Calu3 (cell line): ENCODE results near the gene ARMC12. TPM values are rescaled to one million over a fixed set of nuclear protein-coding genes. Genes with fewer than 3 reads are reported as not detected.

Experiments used
- BruUV-seq: library from RNA; stranded (reverse); fragments of 400-500 nt; replicated peaks from 2 replicates; lab custom pipeline; 2021; lab: Mats Ljungman, UMichigan
- CTCF ChIA-PET: fragments of 300-600 bp; sonication (Branson Sonifier 250); formaldehyde crosslinking; loops from one replicate; lab custom pipeline; 2022; ENCODE audit warnings: antibody characterized with exemption; lab: Charles Lee
- DNase-seq: peaks from one replicate; pipeline ENCODE4 v3.0.0; 2022
- H3K27ac Mint-ChIP-seq: one replicate; pipeline ENCODE4 v1.8.0; 2022; ENCODE audit warnings: mixed read lengths; ENCODE audit not compliant: unreplicated experiment
- H3K27me3 Mint-ChIP-seq: one replicate; pipeline ENCODE4 v1.8.0; 2022; ENCODE audit warnings: mixed read lengths; ENCODE audit not compliant: unreplicated experiment
- H3K36me3 Mint-ChIP-seq: one replicate; pipeline ENCODE4 v1.8.0; 2022; ENCODE audit warnings: mild to moderate bottlenecking, moderate library complexity, mixed read lengths; ENCODE audit not compliant: insufficient read depth, unreplicated experiment
- H3K4me1 Mint-ChIP-seq: one replicate; pipeline ENCODE4 v1.8.0; 2022; ENCODE audit warnings: mild to moderate bottlenecking, low read depth, mixed read lengths; ENCODE audit not compliant: unreplicated experiment
- H3K4me3 Mint-ChIP-seq: one replicate; pipeline ENCODE4 v1.8.0; 2022; ENCODE audit warnings: mild to moderate bottlenecking, low read depth, moderate library complexity, mixed read lengths; ENCODE audit not compliant: unreplicated experiment
- H3K9me3 Mint-ChIP-seq: one replicate; pipeline ENCODE4 v1.8.0; 2022; ENCODE audit warnings: low read depth, mixed read lengths; ENCODE audit not compliant: unreplicated experiment
- intact Hi-C: fragments of 100-400 bp; cut with micrococcal nuclease; formaldehyde crosslinking; loops from one replicate; pipeline ENCODE4 v1.10.0; 2022; ENCODE audit not compliant: unreplicated experiment
- total RNA-seq: library from RNA; stranded (reverse); gene quantifications from 2 replicates; pipeline ENCODE4 v1.2.3, GENCODE V29; 2022
- TF ChIP-seq, protein P1 (sequence below): fragments of 200-600 bp; IDR thresholded peaks from one replicate; pipeline ENCODE4 v1.8.0; 2022; ENCODE audit warnings: antibody characterized with exemption; ENCODE audit not compliant: unreplicated experiment

Gene ARMC12
- total RNA-seq, 1 experiment from 2014 or later, result not detected

DNA sequence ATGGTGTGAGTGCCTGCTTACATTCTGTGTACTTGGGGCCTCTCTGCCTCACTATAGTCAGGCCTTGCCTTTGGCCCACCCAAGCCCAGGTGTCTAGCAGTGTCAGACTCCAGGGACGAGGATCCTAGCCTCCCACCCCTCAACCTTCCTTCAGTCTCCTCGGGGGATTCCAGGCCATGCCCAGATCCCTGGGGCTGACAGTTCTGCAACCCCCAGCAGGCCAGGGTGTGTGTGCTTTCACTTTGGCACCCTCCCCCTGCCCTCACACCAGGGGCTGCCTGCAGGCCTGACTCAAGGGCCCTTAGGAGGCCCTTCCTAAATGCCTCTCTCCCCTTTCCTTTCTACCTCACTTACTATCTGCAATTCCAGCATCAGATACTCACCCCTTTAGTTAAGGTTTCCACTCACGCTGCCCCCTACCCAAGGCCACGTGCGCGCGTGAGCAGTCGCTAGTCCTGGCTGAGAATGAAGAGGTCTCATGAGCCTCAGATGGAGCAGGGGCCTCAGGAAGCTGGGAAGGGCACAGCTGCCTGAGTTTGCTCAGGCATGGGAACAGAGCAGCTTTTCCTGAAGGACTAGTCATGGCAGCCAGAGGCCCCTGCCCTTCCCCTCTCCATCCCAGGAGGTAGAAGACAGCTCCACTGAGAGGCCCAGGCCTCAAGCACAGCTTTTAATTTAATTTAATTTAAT is 61.1 kb downstream of the ARMC12 start:
- no peak for DNase-seq
- no peak overlapping the region for H3K4me3 Mint-ChIP-seq
- intact Hi-C loops, result no loop called here
- no TSS peak for BruUV-seq
- H3K36me3 Mint-ChIP-seq, result no peaks in the 10 kb centered on the region
- TF ChIP-seq, protein P1, sequence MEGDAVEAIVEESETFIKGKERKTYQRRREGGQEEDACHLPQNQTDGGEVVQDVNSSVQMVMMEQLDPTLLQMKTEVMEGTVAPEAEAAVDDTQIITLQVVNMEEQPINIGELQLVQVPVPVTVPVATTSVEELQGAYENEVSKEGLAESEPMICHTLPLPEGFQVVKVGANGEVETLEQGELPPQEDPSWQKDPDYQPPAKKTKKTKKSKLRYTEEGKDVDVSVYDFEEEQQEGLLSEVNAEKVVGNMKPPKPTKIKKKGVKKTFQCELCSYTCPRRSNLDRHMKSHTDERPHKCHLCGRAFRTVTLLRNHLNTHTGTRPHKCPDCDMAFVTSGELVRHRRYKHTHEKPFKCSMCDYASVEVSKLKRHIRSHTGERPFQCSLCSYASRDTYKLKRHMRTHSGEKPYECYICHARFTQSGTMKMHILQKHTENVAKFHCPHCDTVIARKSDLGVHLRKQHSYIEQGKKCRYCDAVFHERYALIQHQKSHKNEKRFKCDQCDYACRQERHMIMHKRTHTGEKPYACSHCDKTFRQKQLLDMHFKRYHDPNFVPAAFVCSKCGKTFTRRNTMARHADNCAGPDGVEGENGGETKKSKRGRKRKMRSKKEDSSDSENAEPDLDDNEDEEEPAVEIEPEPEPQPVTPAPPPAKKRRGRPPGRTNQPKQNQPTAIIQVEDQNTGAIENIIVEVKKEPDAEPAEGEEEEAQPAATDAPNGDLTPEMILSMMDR, result no peak
- no peaks in the 10 kb centered on the region for H3K4me1 Mint-ChIP-seq
- H3K27ac Mint-ChIP-seq, result no peak overlapping the region
- H3K9me3 Mint-ChIP-seq, result no peaks in the 10 kb centered on the region
- peaks cover 14% of the 10 kb centered on the region for H3K27me3 Mint-ChIP-seq
- CTCF ChIA-PET, result interaction anchor here (1.5 kb wide), 1 partner anchor 12 kb away, joined by 6 read pairs; no protein-coding TSS in a partner anchor

Other genes starting within 250 kb of the ARMC12 start
- gene TEAD3, start 240.0 kb upstream of the ARMC12 start, total RNA-seq, result 27.3 and 28.3 TPM in 2 replicates
- not detected in 2 replicates for gene TULP1, start 224.1 kb upstream of the ARMC12 start, total RNA-seq
- gene FKBP5, start 48.1 kb upstream of the ARMC12 start, total RNA-seq, result 14.3 and 15.1 TPM in 2 replicates
- not detected in 2 replicates for gene CLPSL2, start 39.6 kb downstream of the ARMC12 start, total RNA-seq
- not detected in 2 replicates for gene CLPSL1, start 44.0 kb downstream of the ARMC12 start, total RNA-seq
- gene CLPS, start 60.3 kb downstream of the ARMC12 start, total RNA-seq, result not detected in 2 replicates
- gene LHFPL5, start 68.3 kb downstream of the ARMC12 start, total RNA-seq, result 0.42 and 0.66 TPM in 2 replicates
- gene SRPK1, start 184.1 kb downstream of the ARMC12 start, total RNA-seq, result 126 and 138 TPM in 2 replicates